Measurements from ENCODE around the gene RSPH3.

The RSPH3 gene

GRCh38 chr6:158999154-158999665, 792 bp downstream of the RSPH3 start:
- TF ChIP-seq CTCF (IDR thresholded peaks at IDR 0.05) = no peak

GRCh38 chr6:158996856-158997255, 3.1 kb downstream of the RSPH3 start:
- no peak for TF ChIP-seq CTCF (IDR thresholded peaks at IDR 0.05)

- no peak for TF ChIP-seq CTCF (IDR thresholded peaks at IDR 0.05)
Measured at GRCh38 chr6:158993639-158994038, 6.4 kb downstream of the RSPH3 start.

- no peak for TF ChIP-seq CTCF (IDR thresholded peaks at IDR 0.05)
Measured at GRCh38 chr6:158991017-158991723, 8.8 kb downstream of the RSPH3 start.

- no peak for TF ChIP-seq CTCF (IDR thresholded peaks at IDR 0.05)
Measured at GRCh38 chr6:158988477-158988876, 11.5 kb downstream of the RSPH3 start.

GRCh38 chr6:158987657-158988056, 12.3 kb downstream of the RSPH3 start:
- no peak for TF ChIP-seq CTCF (IDR thresholded peaks at IDR 0.05)

- TF ChIP-seq CTCF (IDR thresholded peaks at IDR 0.05) = no peak
Measured at GRCh38 chr6:158978757-158979156, 21.2 kb downstream of the RSPH3 start.

Data from LNCAP (cell line).